ENCODE results near the gene KCTD6. TPM values are rescaled to one million over a fixed set of nuclear protein-coding genes. Genes with fewer than 3 reads are reported as not detected.

The KCTD6 gene
- total and polyA plus RNA-seq, 2 of the 8 experiments (the other 6 are each of a cell fraction or from before 2014, with no cell fraction given), result 17.4 to 21.4 TPM

Other genes starting within 250 kb of the KCTD6 start
- gene RPP14, start 185.9 kb upstream of the KCTD6 start, total RNA-seq (2021; fragmentation: NEBNext Ultra II Directional; extraction: Animal tissue kit (Norgen Biotek cat#: 25700)), result 19.8 and 23.4 TPM in 2 replicates
- gene RPP14, start 185.9 kb upstream of the KCTD6 start, polyA plus RNA-seq (2011; rRNA removed), result 6.9 and 11.7 TPM in 2 replicates
- 10.3 and 10.8 TPM in 2 replicates for gene HTD2, start 185.6 kb upstream of the KCTD6 start, total RNA-seq (2021; fragmentation: NEBNext Ultra II Directional; extraction: Animal tissue kit (Norgen Biotek cat#: 25700))
- gene HTD2, start 185.6 kb upstream of the KCTD6 start, polyA plus RNA-seq (2011; rRNA removed), result 5.6 and 8.8 TPM in 2 replicates
- gene PXK, start 159.2 kb upstream of the KCTD6 start, total RNA-seq (2021; fragmentation: NEBNext Ultra II Directional; extraction: Animal tissue kit (Norgen Biotek cat#: 25700)), result 6.2 and 7.1 TPM in 2 replicates
- 3.5 and 3.6 TPM in 2 replicates for gene PXK, start 159.2 kb upstream of the KCTD6 start, polyA plus RNA-seq (2011; rRNA removed)
- gene PDHB, start 58.3 kb upstream of the KCTD6 start, total RNA-seq (2021; fragmentation: NEBNext Ultra II Directional; extraction: Animal tissue kit (Norgen Biotek cat#: 25700)), result 132 and 140 TPM in 2 replicates
- gene PDHB, start 58.3 kb upstream of the KCTD6 start, polyA plus RNA-seq (2011; rRNA removed), result 61.9 and 90.4 TPM in 2 replicates
- gene ACOX2, start 45.1 kb downstream of the KCTD6 start, total RNA-seq (2021; fragmentation: NEBNext Ultra II Directional; extraction: Animal tissue kit (Norgen Biotek cat#: 25700)), result 3.1 and 3.2 TPM in 2 replicates
- gene ACOX2, start 45.1 kb downstream of the KCTD6 start, polyA plus RNA-seq (2011; rRNA removed), result 7.3 and 9.2 TPM in 2 replicates
- gene FAM107A, start 85.3 kb downstream of the KCTD6 start, total RNA-seq (2021; fragmentation: NEBNext Ultra II Directional; extraction: Animal tissue kit (Norgen Biotek cat#: 25700)), result 0.57 and 0.65 TPM in 2 replicates
- gene FAM107A, start 85.3 kb downstream of the KCTD6 start, polyA plus RNA-seq (2011; rRNA removed), result 0.51 and 1.1 TPM in 2 replicates
- not detected in 2 replicates for gene FAM3D, start 174.7 kb downstream of the KCTD6 start, total RNA-seq (2021; fragmentation: NEBNext Ultra II Directional; extraction: Animal tissue kit (Norgen Biotek cat#: 25700))
- 0.08 TPM in 1 of 2 replicates, not detected in the other for gene FAM3D, start 174.7 kb downstream of the KCTD6 start, polyA plus RNA-seq (2011; rRNA removed)